VCaP (cell line): Measurements from ENCODE around the gene CD19.

ENCODE experiments used
- H3K27ac ChIP-seq: fragments of 450-650 bp; 2 replicates; pipeline ENCODE4 v1.5.1; 2017
- TF ChIP-seq, protein P1 (sequence below): fragments of 450-650 bp; conservative IDR thresholded peaks from 2 replicates; pipeline ENCODE4 v1.5.1; 2017; ENCODE audit warnings: mild to moderate bottlenecking, moderate library complexity

The CD19 gene

DNA sequence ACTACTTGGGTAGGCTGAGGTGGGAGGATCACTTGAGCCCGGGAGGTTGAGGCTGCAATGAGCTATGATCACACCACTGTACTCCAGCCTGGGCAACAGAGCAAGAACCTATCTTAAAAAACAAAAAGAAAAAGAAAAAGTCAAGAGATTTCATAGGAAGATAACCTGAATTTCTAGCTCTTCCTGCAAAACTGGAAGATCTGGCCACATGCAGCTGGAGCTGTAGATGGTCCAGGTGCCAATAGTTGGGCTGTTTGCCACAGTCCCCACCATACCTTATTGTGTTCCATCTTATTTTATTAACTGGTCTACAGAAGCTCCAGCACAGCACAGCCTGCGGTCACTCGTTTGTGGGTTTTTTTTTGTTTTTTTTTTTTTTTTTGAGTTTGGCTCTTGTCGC lies 38.5 kb upstream of the CD19 start:
- TF ChIP-seq, protein P1, sequence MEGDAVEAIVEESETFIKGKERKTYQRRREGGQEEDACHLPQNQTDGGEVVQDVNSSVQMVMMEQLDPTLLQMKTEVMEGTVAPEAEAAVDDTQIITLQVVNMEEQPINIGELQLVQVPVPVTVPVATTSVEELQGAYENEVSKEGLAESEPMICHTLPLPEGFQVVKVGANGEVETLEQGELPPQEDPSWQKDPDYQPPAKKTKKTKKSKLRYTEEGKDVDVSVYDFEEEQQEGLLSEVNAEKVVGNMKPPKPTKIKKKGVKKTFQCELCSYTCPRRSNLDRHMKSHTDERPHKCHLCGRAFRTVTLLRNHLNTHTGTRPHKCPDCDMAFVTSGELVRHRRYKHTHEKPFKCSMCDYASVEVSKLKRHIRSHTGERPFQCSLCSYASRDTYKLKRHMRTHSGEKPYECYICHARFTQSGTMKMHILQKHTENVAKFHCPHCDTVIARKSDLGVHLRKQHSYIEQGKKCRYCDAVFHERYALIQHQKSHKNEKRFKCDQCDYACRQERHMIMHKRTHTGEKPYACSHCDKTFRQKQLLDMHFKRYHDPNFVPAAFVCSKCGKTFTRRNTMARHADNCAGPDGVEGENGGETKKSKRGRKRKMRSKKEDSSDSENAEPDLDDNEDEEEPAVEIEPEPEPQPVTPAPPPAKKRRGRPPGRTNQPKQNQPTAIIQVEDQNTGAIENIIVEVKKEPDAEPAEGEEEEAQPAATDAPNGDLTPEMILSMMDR, result no peak
- no peak overlapping the region for H3K27ac ChIP-seq

DNA sequence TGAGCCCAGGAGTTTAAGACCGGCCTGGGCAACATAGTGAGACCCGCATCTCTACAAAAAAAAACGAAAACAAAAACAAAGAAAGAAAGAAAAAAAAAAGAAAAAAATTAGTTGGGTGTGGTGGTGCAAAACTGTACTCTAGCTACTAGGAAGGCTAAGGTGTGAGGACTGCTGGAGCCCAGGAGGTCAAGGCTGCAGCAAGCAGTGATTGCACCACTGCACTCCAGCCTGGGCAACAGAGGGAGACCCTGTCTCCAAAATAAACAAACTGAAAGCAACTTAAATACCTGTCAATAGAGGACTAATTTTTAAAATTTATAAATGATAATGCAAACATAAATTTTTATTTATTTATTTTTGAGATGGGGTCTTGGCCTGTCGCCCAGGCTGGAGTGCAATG lies 36.2 kb upstream of the CD19 start:
- TF ChIP-seq, protein P1, result no peak

DNA sequence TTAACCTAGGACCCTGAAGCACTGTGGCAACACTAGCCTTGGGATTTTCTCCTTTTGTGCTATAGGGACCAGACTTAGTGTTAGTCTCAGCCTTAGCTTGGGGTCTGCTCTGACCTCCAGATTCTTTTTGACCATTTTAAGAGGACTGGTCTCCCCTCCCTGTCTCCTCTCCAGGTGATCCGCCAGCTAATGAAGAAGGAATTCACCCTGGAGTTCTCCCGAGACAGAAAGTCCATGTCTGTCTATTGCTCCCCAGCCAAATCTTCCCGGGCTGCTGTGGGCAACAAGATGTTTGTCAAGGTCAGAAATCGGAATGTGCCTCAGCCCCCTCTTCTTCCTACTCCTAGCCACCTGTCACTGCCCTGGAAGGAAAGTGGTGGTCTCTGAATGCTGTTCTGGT lies 33.9 kb upstream of the CD19 start:
- H3K27ac ChIP-seq, result no peak overlapping the region
- TF ChIP-seq, protein P1, result no peak

More for the DNA sequence above, 36.2 kb upstream of the CD19 start:
- H3K27ac ChIP-seq, result no peak overlapping the region

DNA sequence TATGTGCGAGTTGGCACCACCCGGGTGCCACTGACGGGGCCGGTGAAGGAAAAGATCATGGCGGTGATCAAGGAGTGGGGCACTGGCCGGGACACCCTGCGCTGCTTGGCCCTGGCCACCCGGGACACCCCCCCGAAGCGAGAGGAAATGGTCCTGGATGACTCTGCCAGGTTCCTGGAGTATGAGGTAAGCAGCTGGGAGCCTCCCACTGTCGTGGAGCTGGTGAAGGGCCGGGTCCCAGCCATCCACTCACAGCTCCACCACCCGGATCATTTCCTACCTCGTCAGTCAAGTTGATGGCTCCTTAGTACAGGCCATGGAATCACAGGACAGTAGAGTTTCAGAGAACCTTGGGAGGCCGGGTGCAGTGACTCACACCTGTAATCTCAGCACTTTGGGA lies 33.5 kb upstream of the CD19 start:
- TF ChIP-seq, protein P1, result no peak
- no peak overlapping the region for H3K27ac ChIP-seq

DNA sequence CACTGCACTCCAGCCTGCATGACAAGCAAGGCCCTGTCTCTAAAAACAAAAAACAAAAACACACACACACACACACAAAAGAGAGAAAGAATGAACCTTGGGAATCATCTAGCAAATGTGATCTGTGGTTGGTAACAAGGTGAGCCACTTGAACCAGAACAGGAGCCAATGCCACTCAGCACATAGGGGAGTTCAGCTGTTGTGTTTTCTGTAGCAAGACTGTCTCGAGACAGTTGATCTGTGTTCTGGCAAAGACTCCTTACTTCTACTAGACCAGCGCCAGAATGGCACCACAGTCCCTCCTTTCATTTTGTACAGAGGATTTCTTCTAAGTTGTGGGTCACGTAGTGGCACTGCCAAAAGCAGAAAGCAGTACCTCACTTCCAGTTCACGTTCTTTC lies 32.8 kb upstream of the CD19 start:
- TF ChIP-seq, protein P1, result no peak
- H3K27ac ChIP-seq, result no peak overlapping the region

DNA sequence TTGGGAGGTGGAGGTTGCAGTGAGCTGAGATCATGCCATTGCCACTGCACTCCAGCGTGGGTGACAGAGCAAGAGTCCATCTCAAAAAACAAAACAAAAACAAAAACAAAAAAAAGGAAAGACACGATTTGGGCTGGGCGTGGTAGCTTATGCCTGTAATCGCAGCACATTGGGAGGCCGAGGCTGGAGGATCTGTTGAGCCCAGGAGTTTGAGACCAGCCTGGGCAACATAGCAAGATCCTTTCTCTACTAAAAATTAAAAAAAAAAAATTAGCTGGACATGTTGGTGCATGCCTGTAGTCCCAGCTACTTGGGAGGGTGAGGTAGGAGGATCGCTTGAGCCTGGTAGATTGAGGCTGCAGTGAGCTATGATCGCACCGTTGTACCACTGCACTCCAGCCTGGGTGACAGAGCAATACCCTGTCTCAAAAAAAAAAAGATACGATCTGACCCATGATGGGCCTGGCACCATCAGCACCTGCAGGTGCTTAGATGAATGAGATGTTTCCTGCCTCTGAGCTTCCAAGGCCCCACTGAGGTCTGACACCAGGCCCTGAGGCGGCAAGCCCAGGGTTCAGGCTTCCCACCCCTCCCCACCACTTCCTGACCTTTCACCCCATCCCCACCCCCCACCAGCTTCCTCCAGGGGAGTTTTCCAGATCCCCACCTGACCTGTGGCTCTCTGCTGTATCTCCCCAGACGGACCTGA lies 31.7 kb upstream of the CD19 start:
- no peak overlapping the region for H3K27ac ChIP-seq
- TF ChIP-seq, protein P1, result no peak

DNA sequence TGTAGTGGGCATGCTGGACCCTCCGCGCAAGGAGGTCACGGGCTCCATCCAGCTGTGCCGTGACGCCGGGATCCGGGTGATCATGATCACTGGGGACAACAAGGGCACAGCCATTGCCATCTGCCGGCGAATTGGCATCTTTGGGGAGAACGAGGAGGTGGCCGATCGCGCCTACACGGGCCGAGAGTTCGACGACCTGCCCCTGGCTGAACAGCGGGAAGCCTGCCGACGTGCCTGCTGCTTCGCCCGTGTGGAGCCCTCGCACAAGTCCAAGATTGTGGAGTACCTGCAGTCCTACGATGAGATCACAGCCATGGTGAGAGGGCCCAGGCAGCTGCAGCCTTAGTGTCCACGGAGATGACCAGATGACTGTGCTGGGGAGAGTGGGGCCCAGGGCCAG lies 31.2 kb upstream of the CD19 start:
- no peak overlapping the region for H3K27ac ChIP-seq
- TF ChIP-seq, protein P1, result no peak
